NCI-H524 (cell line): ENCODE results near the gene NKD1.
"Not testable (repeated sequence)": the region's sequence is repeated elsewhere in the genome, so short reads cannot be mapped to it uniquely, and the experiment has no call there.

ENCODE experiments used
- DNase-seq, 2 experiments: peaks; one replicate each; lab custom pipeline; 2025; lab: John Stamatoyannopoulos, UW

The NKD1 gene

DNA sequence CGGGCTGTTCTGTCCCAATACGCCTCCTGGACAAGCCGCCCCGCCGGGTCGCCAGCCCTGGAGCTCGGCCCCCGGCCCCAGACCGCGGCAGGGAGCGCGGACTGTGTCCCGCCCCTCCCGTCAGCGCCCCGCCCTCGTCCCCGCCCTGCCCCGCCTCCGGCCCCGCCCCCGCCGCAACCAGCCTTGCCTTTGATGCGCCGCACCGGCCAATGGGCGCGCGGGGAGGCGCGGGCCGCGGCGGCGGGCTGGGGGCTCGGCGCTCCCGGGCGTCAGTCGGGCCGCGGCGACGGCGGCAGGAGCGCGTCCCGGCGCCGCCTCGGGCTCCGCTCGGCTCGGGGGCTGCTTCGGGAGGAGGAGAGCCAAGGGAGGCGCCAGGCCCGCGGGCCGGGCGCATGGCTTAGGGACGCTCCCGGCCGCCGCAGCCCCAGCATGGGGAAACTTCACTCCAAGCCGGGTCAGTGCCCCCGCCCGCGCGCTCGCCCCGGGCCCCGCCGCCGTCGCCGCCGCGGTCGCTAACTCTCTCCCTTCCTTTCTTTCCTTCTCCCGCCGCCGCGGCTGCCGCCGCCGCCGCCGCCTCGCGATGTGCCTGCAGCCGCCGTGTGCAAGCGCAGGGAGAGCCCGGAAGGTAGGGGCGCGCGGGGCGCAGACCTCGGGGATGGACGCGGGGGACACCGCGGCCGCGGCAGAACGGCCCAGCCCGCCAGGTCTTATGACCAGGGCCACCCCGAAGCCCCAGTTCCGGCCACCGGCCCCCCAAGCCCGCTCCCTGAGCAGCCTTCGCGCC lies at the start of gene NKD1:
NKD1 (plus strand) TSS at position 272 of the 784 bp plus-strand sequence; CDS start at position 430, 158 bp downstream.
- DNase-seq = peak; percentile 54 to 64

- no peak for DNase-seq
Observed at GRCh38 chr16:50498431-50499155, 49.6 kb upstream of the NKD1 start.

DNA sequence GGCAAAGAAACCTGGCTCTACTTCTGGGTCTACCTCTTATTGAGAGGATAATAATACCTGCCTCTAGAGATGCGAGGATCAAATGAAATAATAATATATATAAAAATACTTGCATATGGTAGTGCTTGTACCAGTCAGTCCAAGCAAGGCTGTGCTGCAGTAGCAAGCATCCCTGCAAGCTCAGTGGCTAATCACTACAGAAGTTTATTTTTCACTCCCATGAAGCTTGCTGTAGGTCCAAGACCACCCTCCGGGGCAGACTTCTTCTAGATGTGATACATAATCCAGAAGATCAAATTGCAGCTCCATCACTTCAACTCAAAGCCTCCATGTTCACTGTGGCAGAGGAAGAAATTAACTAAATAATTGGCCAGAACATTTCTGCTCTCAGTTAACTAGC lies 48.9 kb upstream of the NKD1 start:
- no peak for DNase-seq

GRCh38 chr16:50500171-50500874 lies 47.9 kb upstream of the NKD1 start:
- DNase-seq = no peak

- DNase-seq = no peak
Observed at GRCh38 chr16:50501251-50501650, 46.9 kb upstream of the NKD1 start.

GRCh38 chr16:50501986-50502615 lies 46.1 kb upstream of the NKD1 start:
- DNase-seq = peak in 1 of 2 experiments; percentile 24

GRCh38 chr16:50502616-50503011 lies 45.6 kb upstream of the NKD1 start:
- peak; percentile 87 to 90 for DNase-seq

DNA sequence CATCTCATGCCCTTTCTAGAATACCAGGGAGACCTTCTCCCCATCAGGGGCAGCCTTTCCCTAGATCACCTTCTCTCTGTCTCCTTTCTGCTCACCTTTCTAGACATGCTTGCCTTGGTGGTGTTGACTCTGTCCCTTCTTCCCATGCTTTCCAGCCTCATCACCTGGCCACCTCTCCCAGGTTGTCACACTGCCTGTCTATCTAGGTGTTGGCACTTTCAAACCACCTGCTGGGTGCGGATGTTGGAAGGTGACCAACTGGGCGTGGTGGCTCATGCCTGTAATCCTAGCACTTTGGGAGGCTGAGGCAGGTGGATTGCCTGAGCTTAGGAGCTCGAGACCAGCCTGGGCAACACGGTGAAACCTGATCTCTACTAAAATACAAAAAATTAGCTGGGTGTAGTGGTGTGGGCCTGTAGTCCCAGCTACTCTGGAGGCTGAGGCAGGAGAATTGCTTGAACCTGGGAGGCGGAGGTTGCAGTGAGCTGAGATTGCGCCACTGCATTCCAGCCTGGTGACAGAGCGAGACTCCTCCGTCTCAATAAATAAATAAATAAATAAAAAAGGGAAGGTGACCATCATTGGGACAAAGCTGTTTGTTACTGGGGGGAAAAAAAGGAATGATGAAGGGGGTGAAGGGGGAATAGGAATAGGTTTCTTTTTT lies 44.2 kb upstream of the NKD1 start:
- DNase-seq = not testable (repeated sequence)

- no peak for DNase-seq
Observed at GRCh38 chr16:50505115-50505514, 43.1 kb upstream of the NKD1 start.

DNA sequence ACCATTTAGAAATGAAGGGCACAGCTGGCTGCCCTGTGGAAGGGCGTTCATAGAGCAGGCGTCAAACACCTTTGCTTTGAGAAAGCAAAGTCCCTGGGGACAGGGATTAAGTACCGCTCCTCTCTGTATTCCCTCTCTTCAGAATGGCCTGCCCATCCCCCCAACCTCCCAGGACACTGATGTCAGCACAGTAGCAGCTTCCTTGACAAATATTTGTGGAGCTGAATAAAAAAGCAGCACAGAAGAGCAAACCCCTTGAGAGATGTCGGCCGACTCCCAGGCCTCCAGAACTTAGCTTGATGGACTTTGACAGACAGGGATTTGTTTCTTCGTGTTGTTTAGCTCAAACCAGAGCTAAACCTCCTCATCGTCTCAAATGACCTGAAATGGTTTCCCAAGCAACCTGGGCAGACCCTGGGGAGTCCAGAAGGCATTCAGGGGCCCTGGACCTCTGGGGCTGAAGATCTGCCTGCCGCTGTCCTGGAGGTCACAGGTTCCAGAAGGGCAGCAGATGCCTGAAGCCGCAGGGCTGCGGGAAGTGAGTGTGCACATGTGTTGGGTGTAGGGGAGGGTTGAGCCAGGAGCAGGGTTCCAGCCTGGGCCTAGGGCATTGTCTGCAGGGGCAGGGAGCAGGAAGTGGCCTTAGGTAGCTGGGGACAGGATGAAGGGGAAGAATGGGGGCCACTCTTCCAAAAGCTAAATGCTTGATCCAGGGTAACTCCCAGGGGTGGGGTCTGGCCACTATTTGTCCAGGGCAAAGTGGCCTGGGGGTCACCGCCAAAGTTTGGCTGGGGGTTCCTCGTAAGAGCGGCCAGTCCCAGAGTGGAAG lies 42.3 kb upstream of the NKD1 start:
- DNase-seq = peak; percentile 97 to 98

DNA sequence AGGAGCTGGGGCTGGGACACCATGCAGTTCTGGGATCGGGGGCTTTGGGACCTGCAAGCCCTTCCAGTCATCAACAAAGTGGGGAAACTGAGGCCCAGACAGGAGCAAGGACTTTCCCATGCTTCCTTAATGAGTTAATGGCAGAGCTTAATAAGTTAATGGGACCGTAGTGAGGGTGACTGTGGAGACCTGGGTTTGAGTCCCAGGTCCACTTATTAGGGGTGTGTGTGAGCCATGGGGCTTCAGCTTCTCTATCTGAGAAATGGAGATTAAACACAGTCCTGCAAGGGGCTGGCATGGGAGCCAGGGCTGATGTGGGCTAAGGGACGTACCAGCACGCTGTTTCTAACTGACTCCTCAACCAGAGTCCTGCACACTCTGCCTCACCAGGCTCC lies 41.7 kb upstream of the NKD1 start:
- no peak for DNase-seq

DNA sequence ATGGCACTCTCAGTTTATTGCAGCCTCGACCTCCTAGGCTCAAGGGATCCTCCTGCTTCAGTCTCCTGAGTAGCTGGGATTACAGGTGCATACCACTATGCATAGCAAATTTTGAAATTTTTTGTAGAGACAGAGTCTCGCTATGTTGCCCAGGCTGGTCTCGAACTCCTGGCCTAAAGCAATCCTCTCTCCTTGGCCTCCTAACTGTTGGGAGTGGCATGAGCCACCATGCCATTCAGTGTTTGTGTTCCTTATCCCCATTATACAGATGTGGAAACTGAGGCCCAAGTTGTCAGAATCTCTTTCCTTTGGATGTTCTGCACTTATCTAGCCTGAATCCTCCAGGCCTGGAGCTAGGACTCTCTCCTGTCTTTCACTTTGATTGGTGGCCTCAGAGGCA lies 40.8 kb upstream of the NKD1 start:
- DNase-seq = no peak

- DNase-seq = peak; percentile 16 to 36
Observed at GRCh38 chr16:50509521-50510341, 38.5 kb upstream of the NKD1 start.

DNA sequence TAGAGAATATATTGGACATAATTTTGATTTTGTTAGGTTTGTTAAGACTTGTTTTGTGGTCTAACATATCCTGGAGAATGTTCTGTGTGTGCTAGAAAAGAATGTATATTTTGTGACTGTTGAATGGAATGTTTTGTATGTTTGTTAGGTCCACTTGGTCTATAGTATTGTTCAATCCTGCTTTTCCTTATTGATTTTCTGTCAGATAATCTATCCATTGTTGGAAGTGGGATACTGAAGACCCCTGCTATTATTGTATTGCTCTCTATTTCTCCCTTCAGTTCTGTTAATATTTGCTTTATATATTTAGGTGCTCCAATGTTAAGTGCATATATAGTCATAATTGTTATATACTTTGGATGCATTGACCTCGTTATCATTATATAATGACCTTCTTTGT lies 33.0 kb upstream of the NKD1 start:
- no peak for DNase-seq

- no peak for DNase-seq
Observed at GRCh38 chr16:50516401-50516800, 31.8 kb upstream of the NKD1 start.

- DNase-seq = no peak
Observed at GRCh38 chr16:50516890-50517289, 31.3 kb upstream of the NKD1 start.

DNA sequence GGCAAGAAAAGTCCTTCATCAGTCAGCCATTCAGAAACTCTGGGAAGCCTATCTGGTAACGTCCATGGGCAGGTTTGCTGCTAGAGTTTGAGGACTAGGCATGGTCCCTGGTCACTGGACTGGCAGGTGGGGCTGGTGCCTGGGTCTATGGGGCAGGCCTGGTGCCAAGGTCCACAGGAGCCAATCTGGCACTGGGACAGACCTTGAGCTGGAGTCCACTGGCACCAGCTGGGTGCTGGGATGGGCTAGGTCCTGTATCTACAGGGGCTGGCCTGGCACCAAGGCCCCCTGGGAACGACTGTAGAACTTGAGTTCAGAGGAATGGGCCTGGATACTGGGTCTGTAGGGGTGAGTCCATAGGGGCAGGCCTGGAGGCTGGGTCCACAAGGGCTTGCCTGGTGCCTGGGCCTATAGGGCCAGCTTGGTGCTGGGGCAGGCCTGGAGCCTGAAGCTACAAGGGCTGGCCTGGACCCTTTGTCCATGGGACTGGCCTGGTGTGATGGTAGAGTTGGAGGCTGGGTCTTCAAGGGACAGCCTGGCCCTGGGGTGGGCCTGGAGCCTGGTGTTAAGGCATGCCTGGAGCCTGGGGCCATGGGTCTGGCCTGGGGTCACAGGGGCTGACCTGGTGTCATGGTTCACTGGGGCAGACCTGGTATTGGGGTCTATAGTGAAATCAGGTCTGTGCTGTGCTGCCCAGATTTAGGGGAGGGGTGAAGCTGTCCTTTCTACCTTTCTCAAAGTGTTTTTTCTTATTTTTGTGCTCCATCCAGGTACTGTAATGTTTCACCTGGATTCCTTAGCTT lies 30.5 kb upstream of the NKD1 start:
- no peak for DNase-seq

GRCh38 chr16:50519001-50519400 lies 29.2 kb upstream of the NKD1 start:
- no peak for DNase-seq

GRCh38 chr16:50519602-50520001 lies 28.6 kb upstream of the NKD1 start:
- no peak for DNase-seq
